Measurements from ENCODE around the gene CSRNP2. TPM values are rescaled to one million over a fixed set of nuclear protein-coding genes. Genes with fewer than 3 reads are reported as not detected.

Gene CSRNP2, protein sequence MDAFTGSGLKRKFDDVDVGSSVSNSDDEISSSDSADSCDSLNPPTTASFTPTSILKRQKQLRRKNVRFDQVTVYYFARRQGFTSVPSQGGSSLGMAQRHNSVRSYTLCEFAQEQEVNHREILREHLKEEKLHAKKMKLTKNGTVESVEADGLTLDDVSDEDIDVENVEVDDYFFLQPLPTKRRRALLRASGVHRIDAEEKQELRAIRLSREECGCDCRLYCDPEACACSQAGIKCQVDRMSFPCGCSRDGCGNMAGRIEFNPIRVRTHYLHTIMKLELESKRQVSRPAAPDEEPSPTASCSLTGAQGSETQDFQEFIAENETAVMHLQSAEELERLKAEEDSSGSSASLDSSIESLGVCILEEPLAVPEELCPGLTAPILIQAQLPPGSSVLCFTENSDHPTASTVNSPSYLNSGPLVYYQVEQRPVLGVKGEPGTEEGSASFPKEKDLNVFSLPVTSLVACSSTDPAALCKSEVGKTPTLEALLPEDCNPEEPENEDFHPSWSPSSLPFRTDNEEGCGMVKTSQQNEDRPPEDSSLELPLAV
- total RNA-seq (10 to 100 TPM; 19.2 to 19.9 TPM), total RNA-seq (24.9 to 28.2 reads per million in 2 donors)

DNA sequence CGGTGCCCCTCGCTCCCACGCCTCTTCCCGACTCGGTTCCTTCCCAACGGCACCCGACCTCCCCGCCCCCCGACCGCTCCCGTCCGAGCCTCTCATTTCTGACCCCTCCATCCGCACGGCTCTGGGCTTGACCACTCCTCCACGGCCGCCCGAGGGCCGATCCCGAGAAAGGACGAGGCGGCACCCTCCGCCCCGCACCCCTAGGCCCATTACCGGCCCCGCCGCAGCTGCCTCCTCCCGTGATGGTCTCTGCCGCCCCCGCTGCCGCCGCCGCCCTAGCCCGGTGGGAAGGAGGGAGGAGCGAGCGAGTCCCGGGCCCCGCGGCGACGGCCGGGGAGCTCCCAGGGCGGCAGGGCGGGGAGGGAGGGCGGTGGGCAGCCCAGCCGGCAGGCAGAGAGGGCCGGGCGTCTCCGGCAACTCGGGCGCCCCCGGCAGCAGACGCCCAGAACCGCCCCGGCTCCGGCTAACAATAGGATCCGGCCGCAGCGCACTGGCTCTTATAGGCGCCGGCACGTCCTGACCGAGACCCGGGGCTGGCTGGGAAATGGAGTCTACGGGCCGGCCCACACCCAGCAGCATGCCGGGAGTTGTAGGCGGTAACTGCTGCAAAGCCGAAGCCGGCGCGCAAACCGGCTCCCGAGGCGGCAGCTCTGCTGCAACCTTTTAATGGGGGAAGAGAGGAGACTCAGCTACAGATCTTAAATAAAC is at the start of gene CSRNP2:
TSS of gene CSRNP2 (minus strand) at position 471 of the 708 bp plus-strand sequence. CDS start 7,035 bp downstream, outside the sequence.
- ATAC-seq (peak; percentile 100), DNase-seq (peak; percentile 88 to 94 (median 92))
- peak within 1 kb of the TSS; percentile 97 for H3K27ac Mint-ChIP-seq
- peaks cover 2% of the 10 kb centered on the region for H3K36me3 Mint-ChIP-seq (ENCODE audit: low read depth)
- no peaks in the 10 kb centered on the region for H3K27me3 Mint-ChIP-seq
- peaks cover 30% of the 10 kb centered on the region for H3K4me1 Mint-ChIP-seq
- peak within 1 kb of the TSS; percentile 99 for H3K4me3 Mint-ChIP-seq
- no peaks in the 10 kb centered on the region for H3K9me3 ChIP-seq (ENCODE audit: control insufficient read depth, low read length, poor library complexity, severe bottlenecking)

DNA sequence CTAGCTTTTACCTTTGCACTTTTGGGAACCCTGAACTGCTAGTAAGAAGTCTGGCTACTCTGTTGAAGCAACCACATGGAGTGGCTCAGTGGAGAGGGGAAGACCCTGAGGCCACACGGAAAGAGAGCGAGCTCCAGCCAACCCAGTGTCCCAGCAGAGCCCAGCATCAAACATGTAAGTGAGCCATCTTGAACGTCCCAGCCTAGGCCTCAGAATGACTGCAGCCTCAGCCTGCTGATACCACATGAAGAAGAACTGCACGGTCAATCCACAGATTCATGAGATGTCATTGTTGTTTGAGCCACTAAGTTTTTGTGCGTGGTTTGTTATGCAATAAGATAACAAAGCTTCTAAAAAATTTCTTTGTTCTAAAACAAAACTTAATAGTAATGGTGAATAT is 49.3 kb upstream of the CSRNP2 start:
- Mint-ChIP-seq H3K27ac (no peak overlapping the region), H3K36me3 (ENCODE audit: low read depth) (no peaks in the 10 kb centered on the region), H3K4me1 (peaks cover 3% of the 10 kb centered on the region), H3K27me3 (no peaks in the 10 kb centered on the region), H3K4me3 (no peak overlapping the region)
- ATAC-seq (no peak), DNase-seq (no peak)
- no peaks in the 10 kb centered on the region for H3K9me3 ChIP-seq (ENCODE audit: control insufficient read depth, low read length, poor library complexity, severe bottlenecking)

DNA sequence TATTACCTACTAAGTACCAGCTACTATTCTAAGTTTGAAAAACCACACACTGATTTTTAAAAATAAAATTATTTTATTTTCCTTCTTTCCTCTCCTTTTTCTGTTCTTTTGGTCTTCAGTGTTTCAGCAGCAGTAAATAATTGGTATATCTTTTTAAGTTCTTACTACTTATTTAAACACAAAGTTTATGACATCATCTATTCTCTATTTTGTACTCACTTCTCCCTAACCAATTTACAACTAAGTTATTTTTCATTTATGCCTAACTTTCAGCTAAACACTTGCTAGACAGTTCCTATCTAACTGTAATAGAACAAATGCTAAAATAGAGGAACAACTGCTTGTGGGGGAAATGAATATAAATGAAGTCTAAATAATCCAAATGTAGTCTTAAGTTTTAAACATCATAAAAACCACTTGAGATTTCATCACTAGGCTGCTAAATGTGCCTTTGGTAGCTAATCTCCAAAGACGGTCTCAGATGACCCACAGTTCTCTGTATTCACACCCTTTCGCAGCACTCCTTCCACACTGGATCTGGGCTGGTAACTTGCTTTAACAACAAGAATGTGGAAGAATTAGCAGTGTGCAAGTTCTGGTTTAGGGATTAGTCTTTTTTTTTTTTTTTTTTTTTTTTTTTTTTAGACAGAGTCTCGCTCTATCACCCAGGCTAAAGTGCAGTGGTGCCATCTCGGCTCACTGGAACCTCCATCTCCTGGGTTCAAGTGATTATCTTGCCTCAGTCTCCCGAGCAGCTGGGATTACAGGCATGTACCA is 48.5 kb upstream of the CSRNP2 start:
- Mint-ChIP-seq H3K4me3 (no peak overlapping the region), H3K36me3 (ENCODE audit: low read depth) (no peaks in the 10 kb centered on the region), H3K27me3 (no peaks in the 10 kb centered on the region), H3K4me1 (peaks cover 4% of the 10 kb centered on the region), H3K27ac (no peak overlapping the region)
- H3K9me3 ChIP-seq (ENCODE audit: control insufficient read depth, low read length, poor library complexity, severe bottlenecking), result no peaks in the 10 kb centered on the region
- DNase-seq, result no peak
- ATAC-seq, result no peak

DNA sequence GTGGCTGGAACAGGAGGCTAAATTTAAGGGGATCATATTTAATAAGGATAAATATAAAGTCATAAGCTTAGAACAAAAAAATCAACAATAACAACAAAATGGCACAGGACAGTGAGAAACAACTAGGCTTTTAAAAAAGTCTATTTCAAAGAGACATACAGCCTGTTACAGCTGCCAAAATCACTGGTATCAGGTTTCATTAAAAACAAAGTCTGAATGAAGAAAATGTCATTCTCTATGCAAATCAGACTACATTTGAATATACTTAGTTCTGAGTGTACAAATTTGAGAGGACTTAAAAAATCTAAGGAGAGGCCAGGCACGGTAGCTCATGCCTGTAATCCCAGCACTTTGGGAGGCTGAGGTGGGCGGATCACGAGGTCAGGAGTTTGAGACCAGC is 45.5 kb upstream of the CSRNP2 start:
- no peaks in the 10 kb centered on the region for H3K36me3 Mint-ChIP-seq (ENCODE audit: low read depth)
- peak overlapping the region; percentile 86 for H3K27ac Mint-ChIP-seq

DNA sequence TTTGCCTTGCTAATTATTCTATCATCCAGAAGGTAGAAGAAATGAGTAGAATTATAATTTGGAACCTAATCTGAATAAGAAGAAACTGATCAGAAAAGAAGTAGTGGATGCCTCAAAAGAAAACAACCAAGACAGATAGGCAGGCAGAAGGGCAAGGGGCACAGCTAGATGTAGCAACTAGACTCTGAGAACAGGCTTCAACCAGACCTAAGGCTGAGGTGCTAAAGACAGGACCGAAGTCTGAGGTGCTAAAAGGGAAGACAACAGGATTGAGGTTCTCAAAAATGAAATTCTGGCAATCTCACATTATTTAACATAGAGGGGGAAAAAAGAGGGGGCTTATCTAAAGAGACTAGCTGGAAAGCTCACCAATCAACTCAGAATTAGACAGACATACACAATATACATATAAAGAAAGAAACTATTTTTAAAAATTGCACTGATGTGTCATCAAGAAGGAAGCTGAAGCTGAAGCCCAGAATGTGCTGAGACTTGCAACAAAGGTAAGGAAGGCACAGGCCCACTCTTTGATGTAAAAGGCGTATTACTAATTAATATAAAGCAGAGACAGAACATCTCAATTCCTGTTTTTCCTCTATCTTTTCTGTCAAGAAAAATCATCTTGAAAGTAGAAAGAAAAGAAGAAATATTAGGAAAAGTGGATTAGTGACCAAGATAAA is 43.8 kb upstream of the CSRNP2 start:
- peak overlapping the region; percentile 63 for H3K27ac Mint-ChIP-seq
- H3K9me3 ChIP-seq (ENCODE audit: control insufficient read depth, low read length, poor library complexity, severe bottlenecking), result no peaks in the 10 kb centered on the region
- no peaks in the 10 kb centered on the region for H3K27me3 Mint-ChIP-seq
- peaks cover 6% of the 10 kb centered on the region for H3K4me1 Mint-ChIP-seq
- H3K36me3 Mint-ChIP-seq (ENCODE audit: low read depth), result no peaks in the 10 kb centered on the region
- no peak overlapping the region for H3K4me3 Mint-ChIP-seq
- ATAC-seq (no peak), DNase-seq (no peak)

More for the DNA sequence above, 45.5 kb upstream of the CSRNP2 start:
- no peak for ATAC-seq
- Mint-ChIP-seq H3K4me3 (no peak overlapping the region), H3K27me3 (no peaks in the 10 kb centered on the region), H3K4me1 (peaks cover 6% of the 10 kb centered on the region)
- DNase-seq, result no peak
- H3K9me3 ChIP-seq (ENCODE audit: control insufficient read depth, low read length, poor library complexity, severe bottlenecking), result no peaks in the 10 kb centered on the region

DNA sequence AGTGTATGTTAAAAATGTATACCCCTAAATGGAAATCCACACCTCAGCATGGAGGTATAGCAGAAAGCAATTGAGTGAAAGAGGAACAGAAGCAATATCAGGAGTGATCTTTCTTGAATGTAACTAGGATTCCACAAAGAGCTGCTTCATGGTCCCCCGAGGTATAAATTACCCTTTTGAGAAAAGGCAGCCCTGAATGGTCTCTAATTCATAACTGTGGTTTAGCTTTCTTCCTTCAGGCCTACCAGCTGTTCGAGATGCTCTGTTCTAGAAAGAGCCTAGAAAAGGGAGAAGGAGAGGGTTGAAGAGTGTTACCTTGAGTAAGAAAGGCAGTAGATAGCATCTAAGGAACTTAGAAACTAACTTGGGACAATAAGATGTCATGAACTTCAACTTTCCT is 42.9 kb upstream of the CSRNP2 start:
- H3K9me3 ChIP-seq (ENCODE audit: control insufficient read depth, low read length, poor library complexity, severe bottlenecking), result no peaks in the 10 kb centered on the region
- no peak for DNase-seq
- H3K36me3 Mint-ChIP-seq (ENCODE audit: low read depth), result no peaks in the 10 kb centered on the region
- peaks cover 6% of the 10 kb centered on the region for H3K4me1 Mint-ChIP-seq
- H3K27me3 Mint-ChIP-seq, result no peaks in the 10 kb centered on the region
- no peak overlapping the region for H3K4me3 Mint-ChIP-seq
- ATAC-seq, result no peak
- H3K27ac Mint-ChIP-seq, result no peak overlapping the region

DNA sequence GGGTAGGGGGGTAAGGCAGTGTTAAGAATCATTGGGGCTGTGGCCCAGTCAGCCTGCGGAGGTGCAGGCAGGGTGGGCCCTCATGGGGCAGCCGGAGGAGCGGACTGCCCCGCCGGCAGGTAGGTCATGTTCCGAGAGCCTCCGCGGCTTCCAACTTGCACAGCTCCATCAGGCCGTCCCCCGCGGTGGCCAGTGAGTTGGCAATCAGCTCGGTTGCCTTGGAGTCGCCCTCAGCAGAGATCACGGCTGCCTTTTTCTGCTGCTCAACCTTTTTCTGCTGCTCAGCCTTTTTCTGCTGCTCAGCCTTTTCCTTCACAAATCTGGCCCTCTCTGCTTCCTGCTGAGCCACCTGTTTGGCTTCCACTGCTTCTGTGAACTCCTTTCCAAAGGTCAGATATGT is 41.1 kb upstream of the CSRNP2 start:
- Mint-ChIP-seq H3K27me3 (no peaks in the 10 kb centered on the region), H3K4me3 (no peak overlapping the region), H3K27ac (no peak overlapping the region), H3K36me3 (ENCODE audit: low read depth) (no peaks in the 10 kb centered on the region), H3K4me1 (peaks cover 6% of the 10 kb centered on the region)
- no peaks in the 10 kb centered on the region for H3K9me3 ChIP-seq (ENCODE audit: control insufficient read depth, low read length, poor library complexity, severe bottlenecking)
- no peak for DNase-seq
- ATAC-seq, result no peak

DNA sequence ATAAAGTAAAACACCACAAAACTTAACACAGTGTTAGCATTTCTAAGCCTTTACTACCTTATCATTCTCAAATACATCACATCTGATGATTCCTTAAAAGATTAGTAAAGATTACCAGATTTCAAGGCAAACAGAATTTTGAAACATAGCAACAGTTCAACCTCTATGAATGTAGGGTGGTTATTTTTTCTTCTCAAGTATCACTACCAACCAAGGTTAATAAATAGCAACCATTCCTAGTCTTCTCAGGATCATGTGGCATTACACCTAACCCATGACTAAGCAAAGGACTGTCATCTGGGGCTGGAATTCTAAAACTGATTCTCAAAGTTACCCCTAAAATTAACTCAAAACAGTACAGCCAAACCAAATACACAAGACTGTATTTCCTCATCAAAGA is 39.4 kb upstream of the CSRNP2 start:
- no peak for DNase-seq
- no peaks in the 10 kb centered on the region for H3K27me3 Mint-ChIP-seq
- no peaks in the 10 kb centered on the region for H3K36me3 Mint-ChIP-seq (ENCODE audit: low read depth)
- no peak for ATAC-seq
- no peak overlapping the region for H3K27ac Mint-ChIP-seq
- H3K9me3 ChIP-seq (ENCODE audit: control insufficient read depth, low read length, poor library complexity, severe bottlenecking), result no peaks in the 10 kb centered on the region
- H3K4me3 Mint-ChIP-seq, result no peak overlapping the region
- H3K4me1 Mint-ChIP-seq, result peaks cover 3% of the 10 kb centered on the region

DNA sequence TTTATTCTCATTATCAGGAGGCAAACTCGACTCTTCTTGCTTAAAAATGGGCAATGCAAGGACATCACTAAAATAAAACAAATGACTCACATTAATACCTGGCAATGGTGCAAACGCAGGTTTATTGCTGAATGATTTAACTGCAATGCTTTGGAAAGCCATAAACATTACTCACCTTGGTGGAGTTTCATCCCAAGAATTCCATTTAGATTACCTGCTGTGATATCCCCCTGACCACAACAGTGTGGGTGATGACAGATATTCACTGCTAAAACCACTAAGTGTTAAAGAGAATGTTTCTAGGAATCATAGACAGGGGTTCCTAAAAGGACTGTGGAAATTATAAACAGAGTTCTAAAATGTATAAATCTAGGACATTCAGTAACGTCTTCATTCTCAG is 35.3 kb upstream of the CSRNP2 start:
- ATAC-seq (no peak), DNase-seq (no peak)
- H3K9me3 ChIP-seq (ENCODE audit: control insufficient read depth, low read length, poor library complexity, severe bottlenecking), result no peaks in the 10 kb centered on the region
- Mint-ChIP-seq H3K4me3 (no peak overlapping the region), H3K27ac (no peak overlapping the region), H3K4me1 (peaks cover 3% of the 10 kb centered on the region), H3K36me3 (ENCODE audit: low read depth) (peaks cover 7% of the 10 kb centered on the region), H3K27me3 (no peaks in the 10 kb centered on the region)

DNA sequence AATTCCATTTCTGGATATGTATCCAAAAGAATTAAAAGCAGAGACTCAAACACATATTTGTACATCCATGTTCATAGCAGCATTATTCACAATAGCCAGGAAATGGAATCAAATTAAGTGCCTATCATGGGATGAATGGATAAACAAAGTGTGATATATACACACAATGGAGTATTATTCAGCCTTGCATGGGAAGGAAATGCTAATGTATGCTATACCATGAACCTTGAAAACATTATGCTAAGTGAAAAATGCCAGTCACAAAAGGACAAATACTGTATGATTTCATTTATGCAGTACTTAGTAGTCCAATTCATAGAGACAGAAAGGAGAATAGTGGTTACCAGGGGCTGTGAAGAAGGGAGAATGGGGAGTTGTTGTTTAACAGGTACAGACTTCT is 32.1 kb upstream of the CSRNP2 start:
- H3K9me3 ChIP-seq (ENCODE audit: control insufficient read depth, low read length, poor library complexity, severe bottlenecking), result no peaks in the 10 kb centered on the region
- ATAC-seq (no peak), DNase-seq (no peak)
- H3K4me3 Mint-ChIP-seq, result no peak overlapping the region
- H3K27ac Mint-ChIP-seq, result no peak overlapping the region
- peaks cover 9% of the 10 kb centered on the region for H3K36me3 Mint-ChIP-seq (ENCODE audit: low read depth)
- no peaks in the 10 kb centered on the region for H3K27me3 Mint-ChIP-seq
- H3K4me1 Mint-ChIP-seq, result peaks cover 3% of the 10 kb centered on the region

DNA sequence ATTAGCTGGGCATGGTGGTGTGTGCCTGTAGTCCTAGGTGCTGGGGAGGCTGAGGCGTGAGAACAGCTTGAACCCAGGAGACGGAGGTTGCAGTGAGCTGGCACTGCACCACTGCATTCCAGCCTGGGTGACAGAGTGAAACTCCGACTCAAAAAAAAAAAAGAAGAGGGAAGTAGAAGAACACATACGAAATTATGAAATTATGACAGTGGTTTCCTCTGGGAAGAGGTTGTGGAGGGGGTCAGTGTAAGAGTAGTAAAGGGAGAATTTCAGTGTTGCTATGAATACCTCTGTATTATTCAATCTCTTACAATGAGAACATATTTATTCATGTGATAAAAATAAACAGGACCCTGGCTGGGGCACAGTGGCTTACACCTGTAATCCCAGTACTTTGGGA is 24.7 kb upstream of the CSRNP2 start:
- DNase-seq (no peak), ATAC-seq (no peak)
- Mint-ChIP-seq H3K4me1 (no peaks in the 10 kb centered on the region), H3K27ac (no peak overlapping the region), H3K36me3 (ENCODE audit: low read depth) (no peaks in the 10 kb centered on the region), H3K4me3 (no peak overlapping the region), H3K27me3 (no peaks in the 10 kb centered on the region)
- H3K9me3 ChIP-seq (ENCODE audit: control insufficient read depth, low read length, poor library complexity, severe bottlenecking), result no peaks in the 10 kb centered on the region

DNA sequence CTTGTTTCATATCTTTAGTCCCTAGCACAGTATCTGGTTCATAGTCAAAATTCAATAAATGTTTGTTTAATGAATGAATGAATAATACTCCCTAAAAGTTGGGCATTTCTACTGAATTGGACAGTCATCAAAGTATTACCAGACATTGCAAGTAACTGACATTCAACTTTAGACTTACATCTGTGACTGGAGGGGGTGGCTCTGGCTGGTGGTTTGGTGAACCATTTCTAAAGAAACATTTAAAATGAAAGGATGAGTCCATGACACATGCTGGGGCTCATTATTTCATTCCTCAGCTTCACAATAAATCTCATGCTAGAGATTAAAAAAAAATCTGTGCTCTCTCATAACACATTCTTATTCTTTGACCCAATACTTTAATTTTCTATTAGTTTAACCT is 20.6 kb upstream of the CSRNP2 start:
- no peaks in the 10 kb centered on the region for H3K4me1 Mint-ChIP-seq

More for the DNA sequence above, 20.6 kb upstream of the CSRNP2 start:
- no peak overlapping the region for H3K27ac Mint-ChIP-seq
- DNase-seq (no peak), ATAC-seq (no peak)
- no peak overlapping the region for H3K4me3 Mint-ChIP-seq
- no peaks in the 10 kb centered on the region for H3K27me3 Mint-ChIP-seq
- H3K9me3 ChIP-seq (ENCODE audit: control insufficient read depth, low read length, poor library complexity, severe bottlenecking), result no peaks in the 10 kb centered on the region
- peaks cover 5% of the 10 kb centered on the region for H3K36me3 Mint-ChIP-seq (ENCODE audit: low read depth)
